ENCODE measurements around the gene IRF9.

- no peak; the same call in 1 of the 2 replicates for TF ChIP-seq POLR2AphosphoS5 (IDR thresholded peaks at IDR 0.05; ENCODE audit: low read depth)
- TF ChIP-seq, protein P1, sequence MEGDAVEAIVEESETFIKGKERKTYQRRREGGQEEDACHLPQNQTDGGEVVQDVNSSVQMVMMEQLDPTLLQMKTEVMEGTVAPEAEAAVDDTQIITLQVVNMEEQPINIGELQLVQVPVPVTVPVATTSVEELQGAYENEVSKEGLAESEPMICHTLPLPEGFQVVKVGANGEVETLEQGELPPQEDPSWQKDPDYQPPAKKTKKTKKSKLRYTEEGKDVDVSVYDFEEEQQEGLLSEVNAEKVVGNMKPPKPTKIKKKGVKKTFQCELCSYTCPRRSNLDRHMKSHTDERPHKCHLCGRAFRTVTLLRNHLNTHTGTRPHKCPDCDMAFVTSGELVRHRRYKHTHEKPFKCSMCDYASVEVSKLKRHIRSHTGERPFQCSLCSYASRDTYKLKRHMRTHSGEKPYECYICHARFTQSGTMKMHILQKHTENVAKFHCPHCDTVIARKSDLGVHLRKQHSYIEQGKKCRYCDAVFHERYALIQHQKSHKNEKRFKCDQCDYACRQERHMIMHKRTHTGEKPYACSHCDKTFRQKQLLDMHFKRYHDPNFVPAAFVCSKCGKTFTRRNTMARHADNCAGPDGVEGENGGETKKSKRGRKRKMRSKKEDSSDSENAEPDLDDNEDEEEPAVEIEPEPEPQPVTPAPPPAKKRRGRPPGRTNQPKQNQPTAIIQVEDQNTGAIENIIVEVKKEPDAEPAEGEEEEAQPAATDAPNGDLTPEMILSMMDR (IDR thresholded peaks at IDR 0.05; ENCODE audit: insufficient read depth, low read length) = no peak
- TF ChIP-seq REST (IDR thresholded peaks at IDR 0.05; ENCODE audit: insufficient replicate concordance, low read depth) = no peak
Observed at GRCh38 chr14:24159777-24160498, 1.1 kb upstream of the IRF9 start.

Measured in HL-60 (cell line).